Endothelial cell of umbilical vein (primary cell): ENCODE measurements around the gene RYR1. TPM values are rescaled to one million over a fixed set of nuclear protein-coding genes. Genes with fewer than 3 reads are reported as not detected.

Experiments used
- BruUV-seq: library from RNA; stranded (reverse); fragments of 400-500 nt; replicated peaks from 2 replicates; lab custom pipeline; 2021; lab: Mats Ljungman, UMichigan
- CTCF ChIA-PET: fragments of 300-600, 350-600 bp; sonication (Branson Sonifier 250); formaldehyde crosslinking; loops from one replicate; lab custom pipeline; 2021; ENCODE audit warnings: antibody characterized with exemption, inconsistent platforms; lab: Charles Lee
- POLR2A ChIA-PET: fragments of 300-600, 350-600 bp; sonication (Branson Sonifier 250); formaldehyde crosslinking; loops from one replicate; lab custom pipeline; 2021; ENCODE audit warnings: antibody characterized with exemption, inconsistent platforms; lab: Charles Lee
- DNase-seq: peaks from one replicate; pipeline ENCODE4 v3.0.0-alpha.2; 2011; ENCODE audit warnings: low read depth, low spot score
- FAIRE-seq: peaks from 2 replicates; lab custom pipeline; 2011; peaks lifted over from hg19 to GRCh38; lab: Jason Lieb, UNC
- H2AFZ ChIP-seq: 2 replicates; pipeline ENCODE4 v1.6.0; 2012; ENCODE audit warnings: low read depth, low read length, control low read depth, inconsistent platforms
- H3K27ac ChIP-seq: 2 replicates; pipeline ENCODE4 v1.5.1; 2011; ENCODE audit warnings: low read depth, mild to moderate bottlenecking, control low read depth, low read length, moderate library complexity; ENCODE audit not compliant: insufficient read depth
- H3K27me3 ChIP-seq, 2 experiments: 2 replicates each; pipeline versions ENCODE4 v1.6.0 to v1.6.1; 2011; ENCODE audit warnings: low read length in 2 of 2, mixed read lengths in 1 of 2; ENCODE audit not compliant: control insufficient read depth in 2 of 2, insufficient read depth in 2 of 2
- H3K36me3 ChIP-seq, 2 experiments: 2 replicates in 1 of 2; 3 replicates in 1 of 2; pipeline ENCODE4 v1.5.1; 2011; ENCODE audit warnings: low read length in 2 of 2, mild to moderate bottlenecking in 1 of 2, moderate library complexity in 1 of 2; ENCODE audit not compliant: control insufficient read depth in 2 of 2, insufficient read depth in 2 of 2; ENCODE audit errors: extremely low read depth in 1 of 2
- H3K4me1 ChIP-seq: 3 replicates; pipeline ENCODE4 v1.5.1; 2011; ENCODE audit warnings: mild to moderate bottlenecking, low read length; ENCODE audit not compliant: control insufficient read depth, insufficient read depth; ENCODE audit errors: extremely low read depth
- H3K4me2 ChIP-seq: 2 replicates; pipeline ENCODE4 v1.6.1; 2011; ENCODE audit warnings: low read length, control low read depth, mixed read lengths; ENCODE audit not compliant: insufficient read depth
- H3K4me3 ChIP-seq, 3 experiments: fragments of 200-600 bp in 1 of 3; sonication (generic), shearing (Covaris generic) in 1 of 3; replicated peaks in 1 of 3; 2 replicates each; pipeline ENCODE4 v1.5.1; 2011 to 2016; ENCODE audit warnings: control low read depth in 3 of 3, low read length in 3 of 3, mild to moderate bottlenecking in 2 of 3, inconsistent platforms in 1 of 3, low read depth in 1 of 3, moderate library complexity in 1 of 3; ENCODE audit not compliant: insufficient read depth in 1 of 3
- H3K79me2 ChIP-seq: 2 replicates; pipeline ENCODE4 v1.6.0; 2012; ENCODE audit warnings: low read length, inconsistent platforms; ENCODE audit not compliant: control insufficient read depth, insufficient read depth
- H3K9ac ChIP-seq: replicated peaks from 2 replicates; pipeline ENCODE3; 2011; ENCODE audit warnings: low read length, control low read depth; ENCODE audit not compliant: insufficient read depth; ENCODE audit errors: extremely low read depth
- H3K9me1 ChIP-seq: replicated peaks from 3 replicates; pipeline ENCODE4 v1.6.0; 2011; ENCODE audit warnings: mild to moderate bottlenecking, low read length; ENCODE audit not compliant: control insufficient read depth, insufficient read depth; ENCODE audit errors: extremely low read depth
- H3K9me3 ChIP-seq: replicated peaks from 2 replicates; pipeline ENCODE4 v1.5.1; 2012; ENCODE audit warnings: low read length, inconsistent platforms; ENCODE audit not compliant: control insufficient read depth, insufficient read depth
- H4K20me1 ChIP-seq: replicated peaks from 2 replicates; pipeline ENCODE3; 2011; ENCODE audit warnings: mild to moderate bottlenecking, low read length; ENCODE audit not compliant: control insufficient read depth, insufficient read depth; ENCODE audit errors: extremely low read depth
- EZH2 ChIP-seq: IDR thresholded peaks from 2 replicates; pipeline ENCODE4 v1.6.1; 2012; ENCODE audit warnings: borderline replicate concordance, low read depth, mild to moderate bottlenecking, moderate library complexity, low read length, inconsistent platforms; ENCODE audit not compliant: severe bottlenecking
- FOS ChIP-seq: IDR thresholded peaks from 2 replicates; pipeline ENCODE4 v1.6.1; 2011; ENCODE audit warnings: mild to moderate bottlenecking, low read length, moderate library complexity, borderline replicate concordance; ENCODE audit not compliant: insufficient read depth
- GATA2 ChIP-seq: IDR thresholded peaks from 2 replicates; pipeline ENCODE4 v1.7.0; 2011; ENCODE audit warnings: low read depth, mild to moderate bottlenecking, moderate library complexity, mixed read lengths, low read length; ENCODE audit not compliant: insufficient read length, insufficient read depth
- JUN ChIP-seq: IDR thresholded peaks from 2 replicates; pipeline ENCODE4 v1.6.1; 2011; ENCODE audit warnings: borderline replicate concordance, low read depth; ENCODE audit not compliant: insufficient read length, insufficient read depth
- MYC ChIP-seq: IDR thresholded peaks from one replicate; pipeline ENCODE4 v1.6.1; 2011; ENCODE audit warnings: mild to moderate bottlenecking, low read depth, low read length
- POLR2A ChIP-seq: IDR thresholded peaks from 2 replicates; pipeline ENCODE4 v1.6.1; 2012; ENCODE audit warnings: low read depth, mild to moderate bottlenecking, control low read depth, low read length
- POLR2AphosphoS5 ChIP-seq: IDR thresholded peaks from 2 replicates; pipeline ENCODE4 v1.6.1; 2012; ENCODE audit warnings: low read depth, mild to moderate bottlenecking, control low read depth, low read length, moderate library complexity; ENCODE audit not compliant: insufficient read depth
- dilution Hi-C: fragments of 300-500 bp; cut with MboI; formaldehyde crosslinking; loops from one replicate; pipeline ENCODE4 v1.15.0; 2019; ENCODE audit warnings: low sequenced_read_pairs; ENCODE audit not compliant: extremely low pct_ligation_motif_present
- intact Hi-C: fragments of 100-400 bp; cut with micrococcal nuclease; formaldehyde crosslinking; loops from one replicate; pipeline ENCODE4 v1.10.0; 2022
- polyA plus RNA-seq, 4 experiments: library from polyadenylated mRNA; depleted of rRNA in 3 of 4; stranded (reverse) in 3 of 4; unstranded in 1 of 4; fragments of >200 nt; gene quantifications; 2 replicates each; pipeline versions ENCODE4 v1.2.1 to v1.2.3, GENCODE V29; 2011 to 2012; ENCODE audit warnings: missing spikeins in 1 of 4
- total RNA-seq: library from RNA; stranded (reverse); gene quantifications from 2 replicates; pipeline ENCODE4 v1.2.3, GENCODE V29; 2021
- TF ChIP-seq, protein P1 (sequence below), 2 donors: IDR thresholded peaks; 1 replicate in 1 of 2; 2 replicates in 1 of 2; pipeline ENCODE4 v1.5.1; 2011; ENCODE audit warnings: low read length in 2 of 2, mild to moderate bottlenecking in 2 of 2, moderate library complexity in 2 of 2, control low read depth in 1 of 2, inconsistent platforms in 1 of 2, low read depth in 1 of 2; ENCODE audit not compliant: insufficient read depth in 1 of 2; ENCODE audit errors: extremely low read depth in 1 of 2
- TF ChIP-seq, protein P2 (sequence below): IDR thresholded peaks from 2 replicates; pipeline ENCODE4 v1.6.1; 2011; ENCODE audit not compliant: insufficient read depth, insufficient read length

Gene RYR1
- total and polyA plus RNA-seq, 2 donors (not counting 3 experiments of a cell fraction or from before 2014, with no cell fraction given) = under 0.01 to 0.02 TPM

DNA sequence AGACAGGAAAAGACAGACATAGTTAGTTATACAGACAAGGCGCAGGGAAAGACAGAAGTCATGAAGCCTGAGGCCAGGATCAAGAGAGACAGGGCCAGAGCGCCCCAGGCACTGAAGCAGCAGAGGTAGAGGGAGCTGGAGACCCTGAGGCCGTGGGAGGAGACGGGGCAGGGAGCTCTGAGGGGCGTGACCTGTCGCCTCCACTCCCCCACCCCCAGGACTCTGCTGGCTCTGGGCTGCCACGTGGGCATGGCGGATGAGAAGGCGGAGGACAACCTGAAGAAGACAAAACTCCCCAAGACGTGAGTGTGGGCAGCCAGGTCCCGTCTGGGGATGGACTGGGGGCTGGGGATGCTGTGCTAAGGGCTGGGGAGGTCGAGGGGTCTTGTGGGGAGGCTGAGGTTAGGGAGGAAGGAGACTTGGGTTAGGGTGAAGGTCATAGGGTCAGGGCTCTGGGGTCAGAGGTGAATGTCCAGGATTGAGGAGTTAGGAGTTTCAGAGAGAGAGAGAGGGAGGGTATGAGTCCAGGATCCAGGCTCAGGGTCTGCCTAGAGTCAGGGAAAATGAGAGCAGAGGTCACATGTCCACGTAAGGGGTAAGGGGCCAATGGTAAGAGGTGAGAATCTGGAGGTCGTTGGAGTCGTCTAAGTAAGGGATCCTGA is 31.1 kb downstream of the RYR1 start:
- Histone ChIP-seq H3K9ac (no peak overlapping the region), H3K36me3 (no peaks in the 10 kb centered on the region), H2AFZ (no peak overlapping the region), H3K79me2 (no peaks in the 10 kb centered on the region), H3K9me3 (no peaks in the 10 kb centered on the region), H3K4me1 (no peaks in the 10 kb centered on the region), H3K4me3 (no peak overlapping the region), H3K27me3 (no peaks in the 10 kb centered on the region), H4K20me1 (no peaks in the 10 kb centered on the region), H3K9me1 (no peaks in the 10 kb centered on the region), H3K27ac (no peak overlapping the region), H3K4me2 (no peak overlapping the region)
- no TSS peak for BruUV-seq
- ChIA-PET POLR2A (no interaction called here), CTCF (no interaction called here)
- DNase-seq (no peak), FAIRE-seq (no peak)
- TF ChIP-seq, protein P1, sequence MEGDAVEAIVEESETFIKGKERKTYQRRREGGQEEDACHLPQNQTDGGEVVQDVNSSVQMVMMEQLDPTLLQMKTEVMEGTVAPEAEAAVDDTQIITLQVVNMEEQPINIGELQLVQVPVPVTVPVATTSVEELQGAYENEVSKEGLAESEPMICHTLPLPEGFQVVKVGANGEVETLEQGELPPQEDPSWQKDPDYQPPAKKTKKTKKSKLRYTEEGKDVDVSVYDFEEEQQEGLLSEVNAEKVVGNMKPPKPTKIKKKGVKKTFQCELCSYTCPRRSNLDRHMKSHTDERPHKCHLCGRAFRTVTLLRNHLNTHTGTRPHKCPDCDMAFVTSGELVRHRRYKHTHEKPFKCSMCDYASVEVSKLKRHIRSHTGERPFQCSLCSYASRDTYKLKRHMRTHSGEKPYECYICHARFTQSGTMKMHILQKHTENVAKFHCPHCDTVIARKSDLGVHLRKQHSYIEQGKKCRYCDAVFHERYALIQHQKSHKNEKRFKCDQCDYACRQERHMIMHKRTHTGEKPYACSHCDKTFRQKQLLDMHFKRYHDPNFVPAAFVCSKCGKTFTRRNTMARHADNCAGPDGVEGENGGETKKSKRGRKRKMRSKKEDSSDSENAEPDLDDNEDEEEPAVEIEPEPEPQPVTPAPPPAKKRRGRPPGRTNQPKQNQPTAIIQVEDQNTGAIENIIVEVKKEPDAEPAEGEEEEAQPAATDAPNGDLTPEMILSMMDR (IDR thresholded peaks at IDR 0.05; ENCODE audit: extremely low read depth in 1 of 2, insufficient read depth in 1 of 2, low read depth in 1 of 2, low read length in 2 of 2) = no peak
- TF ChIP-seq MYC (no peak), POLR2AphosphoS5 (no peak), EZH2 (no peak), POLR2A (no peak), FOS (no peak), JUN (no peak), GATA2 (no peak)
- TF ChIP-seq, protein P2, sequence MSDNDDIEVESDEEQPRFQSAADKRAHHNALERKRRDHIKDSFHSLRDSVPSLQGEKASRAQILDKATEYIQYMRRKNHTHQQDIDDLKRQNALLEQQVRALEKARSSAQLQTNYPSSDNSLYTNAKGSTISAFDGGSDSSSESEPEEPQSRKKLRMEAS = no peak
- intact Hi-C loops = no loop called here
- dilution Hi-C loops = no loop called here
